Endometrial microvascular endothelial cells (primary cell): ENCODE results near the gene SP100. TPM values are rescaled to one million over a fixed set of nuclear protein-coding genes. Genes with fewer than 3 reads are reported as not detected.

Experiments used
- in situ Hi-C: cut with HindIII; loops from 2 replicates; pipeline ENCODE4 v1.10.0; 2017; ENCODE audit warnings: low sequenced_read_pairs, low pct_unique_long_range_greater_than_20kb; ENCODE audit errors: inconsistent ontology term
- total RNA-seq: library from RNA; depleted of rRNA; stranded (reverse); fragments of >200 nt; gene quantifications from one replicate; pipeline ENCODE4 v1.2.3, GENCODE V29; 2015; ENCODE audit errors: inconsistent ontology term

The SP100 gene
- total RNA-seq, 1 donor from 2014 or later = 95.6 TPM

- in situ Hi-C loops = no loop called here
Measured at GRCh38 chr2:230586328-230586982, 170.5 kb downstream of the SP100 start.

GRCh38 chr2:230589025-230589424 is 173.0 kb downstream of the SP100 start:
- in situ Hi-C loops = no loop called here

GRCh38 chr2:230589497-230590015 is 173.6 kb downstream of the SP100 start:
- in situ Hi-C loops = no loop called here

GRCh38 chr2:230590333-230590732 is 174.3 kb downstream of the SP100 start:
- in situ Hi-C loops = no loop called here

GRCh38 chr2:230591850-230592249 is 175.8 kb downstream of the SP100 start:
- in situ Hi-C loops = no loop called here

- in situ Hi-C loops = no loop called here
Measured at GRCh38 chr2:230592775-230593174, 176.8 kb downstream of the SP100 start.

Other genes starting within 250 kb of the SP100 start
- gene SP110, start 196.2 kb upstream of the SP100 start, total RNA-seq = 15.4 TPM
- not detected for gene SP140, start 190.5 kb upstream of the SP100 start, total RNA-seq
- 7.9 TPM for gene SP140L, start 89.0 kb upstream of the SP100 start, total RNA-seq